CD4-positive, alpha-beta memory T cell (primary cell): ENCODE data around the gene CUX1. TPM values are rescaled to one million over a fixed set of nuclear protein-coding genes. Genes with fewer than 3 reads are reported as not detected.

ENCODE experiments used
- CTCF ChIA-PET: fragments of 350-600 bp; sonication (Branson Sonifier 250); formaldehyde crosslinking; loops from one replicate; lab custom pipeline; 2021; ENCODE audit warnings: inconsistent platforms; ENCODE audit not compliant: partially characterized antibody; lab: Charles Lee
- POLR2A ChIA-PET: fragments of 350-600 bp; sonication (Branson Sonifier 250); formaldehyde crosslinking; loops from one replicate; lab custom pipeline; 2021; ENCODE audit not compliant: partially characterized antibody; lab: Charles Lee
- DNase-seq, 5 donors: peaks; one replicate each; pipeline versions ENCODE4 v3.0.0 to v3.0.0-alpha.2; 2020 to 2022; ENCODE audit warnings: mixed read lengths in 1 of 5
- H3K27ac ChIP-seq: one replicate; pipeline ENCODE4 v1.7.0; 2013; ENCODE audit warnings: low read depth, low read length
- H3K27me3 ChIP-seq: 2 replicates; pipeline ENCODE4 v1.7.0; 2013; ENCODE audit warnings: mild to moderate bottlenecking, low read length, moderate library complexity; ENCODE audit not compliant: insufficient read depth
- H3K36me3 ChIP-seq: 2 replicates; pipeline ENCODE4 v1.7.0; 2013; ENCODE audit warnings: mild to moderate bottlenecking, low read length, moderate library complexity; ENCODE audit not compliant: insufficient read depth
- H3K4me1 ChIP-seq: 2 replicates; pipeline ENCODE4 v1.7.0; 2013; ENCODE audit warnings: mild to moderate bottlenecking, low read length, moderate library complexity; ENCODE audit not compliant: insufficient read depth
- H3K4me3 ChIP-seq, 2 donors: one replicate each; pipeline ENCODE4 v1.7.0; 2013; ENCODE audit warnings: low read length in 2 of 2, mild to moderate bottlenecking in 1 of 2
- H3K9me3 ChIP-seq, 2 donors: one replicate each; pipeline ENCODE4 v1.7.0; 2013; ENCODE audit warnings: low read length in 2 of 2, control low read depth in 1 of 2; ENCODE audit not compliant: control insufficient read depth in 1 of 2
- H3K27ac Mint-ChIP-seq, 7 donors: one replicate each; pipeline ENCODE4 v1.8.0; 2020 to 2021; ENCODE audit warnings: mixed read lengths in 7 of 7, mild to moderate bottlenecking in 6 of 7, inconsistent platforms in 3 of 7, moderate library complexity in 3 of 7
- H3K27me3 Mint-ChIP-seq, 2 donors: one replicate each; pipeline ENCODE4 v1.8.0; 2020 to 2021; ENCODE audit warnings: mixed read lengths in 2 of 2
- H3K36me3 Mint-ChIP-seq, 2 donors: one replicate each; pipeline ENCODE4 v1.8.0; 2020 to 2021; ENCODE audit warnings: mixed read lengths in 2 of 2, inconsistent platforms in 1 of 2, mild to moderate bottlenecking in 1 of 2
- H3K4me1 Mint-ChIP-seq, 4 donors: one replicate each; pipeline ENCODE4 v1.8.0; 2020 to 2021; ENCODE audit warnings: mixed read lengths in 4 of 4, mild to moderate bottlenecking in 1 of 4
- H3K4me3 Mint-ChIP-seq, 8 donors: one replicate each; pipeline ENCODE4 v1.8.0; 2020 to 2021; ENCODE audit warnings: mixed read lengths in 8 of 8, mild to moderate bottlenecking in 7 of 8, moderate library complexity in 6 of 8, inconsistent platforms in 3 of 8
- H3K9me3 Mint-ChIP-seq, 8 donors: one replicate each; pipeline ENCODE4 v1.8.0; 2020 to 2021; ENCODE audit warnings: mixed read lengths in 8 of 8, mild to moderate bottlenecking in 5 of 8, inconsistent platforms in 3 of 8, moderate library complexity in 1 of 8
- intact Hi-C: fragments of 100-400 bp; cut with micrococcal nuclease; formaldehyde crosslinking; loops from one replicate; pipeline ENCODE4 v1.15.1; 2023
- polyA plus RNA-seq, 2 donors: library from polyadenylated mRNA; unstranded; fragments of 300-500 nt; fragmentation: Illumina TruSeq; gene quantifications; one replicate each; pipeline ENCODE4 v1.2.3, GENCODE V29; 2021
- total RNA-seq, 2 experiments: library from RNA; stranded (reverse); gene quantifications; one replicate each; pipeline ENCODE4 v1.2.3, GENCODE V29; 2021

Gene CUX1
- total and polyA plus RNA-seq, 4 experiments from 2014 or later, result 2.1 to 47.6 (median 36.1) TPM

DNA sequence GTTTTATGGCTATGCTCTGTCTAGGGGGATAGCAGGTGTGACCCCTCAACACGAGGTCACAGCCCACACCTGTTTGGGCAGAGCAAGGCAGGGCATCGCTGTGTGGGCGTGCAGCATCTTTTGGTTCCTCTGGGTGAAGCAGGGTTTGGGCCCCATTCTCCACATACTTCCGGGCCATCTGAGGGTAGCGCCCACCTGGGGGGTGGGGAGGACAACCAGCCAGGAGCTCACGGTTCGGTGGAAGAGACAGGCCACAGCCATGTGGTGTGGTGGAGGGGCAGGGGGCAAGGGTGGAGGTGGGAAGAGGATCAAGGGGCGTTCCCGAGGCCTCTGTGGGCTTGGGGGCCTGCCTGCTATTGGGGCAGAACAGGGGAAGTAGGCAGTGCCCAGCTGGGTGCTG lies 471.6 kb downstream of the CUX1 start:
- no peaks in the 10 kb centered on the region for H3K27me3 ChIP-seq
- no peak for DNase-seq
- Mint-ChIP-seq H3K36me3 (no peaks in the 10 kb centered on the region), H3K27me3 (peaks cover 0 to 4% of the 10 kb centered on the region in 2 donors), H3K4me1 (peaks cover 19 to 41% (median 32%) of the 10 kb centered on the region in 4 donors), H3K27ac (peak overlapping the region in 1 of 7 donors; percentile 47), H3K9me3 (no peaks in the 10 kb centered on the region), H3K4me3 (peak overlapping the region in 6 of 8 donors; percentile 8 to 70 (median 54))
- no peaks in the 10 kb centered on the region for H3K9me3 ChIP-seq
- H3K4me1 ChIP-seq, result peaks cover 41% of the 10 kb centered on the region
- no peak overlapping the region for H3K4me3 ChIP-seq
- intact Hi-C loops, result loop anchor here (5.0 to 10.0 kb wide), 2 partner anchors 76 to 173 kb away; partner anchors contain the start of genes ALKBH4 and LRWD1
- ChIA-PET POLR2A (interaction anchor here (0.6 kb wide), 1 partner anchor 109 kb away, joined by 3 read pairs; no protein-coding TSS in a partner anchor), CTCF (interaction anchor here (1.5 kb wide), 1 partner anchor 10 kb away, joined by 6 read pairs; no protein-coding TSS in a partner anchor)
- no peaks in the 10 kb centered on the region for H3K36me3 ChIP-seq
- H3K27ac ChIP-seq, result no peak overlapping the region

DNA sequence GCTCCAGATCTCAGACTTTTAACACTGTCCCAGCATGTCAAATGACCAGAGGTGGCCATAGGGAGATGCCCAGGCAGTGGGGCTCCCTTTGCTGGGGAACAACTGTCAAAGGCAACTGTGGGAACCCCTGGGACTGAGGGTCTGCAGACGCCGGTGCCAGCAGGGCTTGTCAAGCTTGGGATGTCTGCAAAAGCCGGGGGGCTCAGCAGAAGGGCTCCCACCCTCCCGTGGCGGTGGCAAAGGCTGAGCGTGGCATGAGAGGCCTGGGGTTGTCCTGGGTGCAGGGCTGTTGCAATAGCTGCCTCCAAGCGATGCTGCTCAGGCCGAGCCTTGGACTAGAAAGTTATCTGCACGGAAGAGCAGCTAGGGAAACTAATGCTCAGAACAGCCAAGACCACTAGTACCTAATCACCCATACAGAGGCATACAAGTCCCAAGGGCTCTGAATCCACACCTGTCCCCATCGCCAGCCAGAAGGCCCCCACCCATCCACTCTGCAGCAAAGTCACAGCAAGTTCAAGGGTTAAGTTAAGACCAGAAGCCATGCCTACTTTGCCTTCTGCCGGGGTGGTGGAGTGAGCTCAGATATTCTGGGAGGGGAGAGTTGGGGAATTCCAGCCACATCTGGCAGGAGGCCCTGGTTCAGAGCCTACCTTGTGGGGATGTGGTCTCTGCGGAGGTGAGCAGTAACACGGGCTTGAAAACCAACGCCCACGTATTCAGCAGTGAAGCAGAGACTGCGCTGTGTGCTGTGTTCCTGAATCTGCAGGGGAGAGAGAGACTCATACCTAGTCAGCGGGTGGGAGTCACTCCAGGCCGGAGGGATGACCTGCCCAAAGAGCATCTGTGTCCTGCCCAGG lies 473.9 kb downstream of the CUX1 start:
- H3K4me1 ChIP-seq, result peaks cover 24% of the 10 kb centered on the region

DNA sequence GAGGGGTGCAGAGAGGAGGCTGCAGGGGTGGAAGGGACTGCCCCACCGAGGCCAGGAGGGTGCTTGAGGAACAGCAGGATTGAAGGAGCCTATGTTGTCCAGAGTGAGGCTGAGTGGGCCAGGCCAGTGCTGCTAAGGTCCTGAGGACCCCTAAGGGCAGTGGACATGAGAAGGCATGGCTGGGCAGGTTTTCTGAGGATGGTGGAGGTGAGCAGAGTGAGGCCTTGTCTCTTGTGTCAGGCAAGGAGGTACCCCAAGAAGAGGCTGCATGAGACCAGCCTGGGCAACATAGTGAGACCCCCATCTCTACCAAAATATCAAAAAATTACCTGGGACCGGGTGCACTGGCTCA lies 474.5 kb downstream of the CUX1 start:
- Mint-ChIP-seq H3K4me1 (peaks cover 7 to 24% (median 18%) of the 10 kb centered on the region in 4 donors), H3K27ac (peak overlapping the region in 2 of 7 donors; percentile 54 to 74), H3K9me3 (peaks cover 0 to 1% (median 0%) of the 10 kb centered on the region in 8 donors), H3K36me3 (no peaks in the 10 kb centered on the region), H3K27me3 (peaks cover 1 to 4% of the 10 kb centered on the region in 2 donors), H3K4me3 (peak overlapping the region in 3 of 8 donors; percentile 11 to 67 (median 65))
- DNase-seq, result no peak
- no peak overlapping the region for H3K27ac ChIP-seq
- intact Hi-C loops, result no loop called here
- CTCF ChIA-PET, result no interaction called here
- H3K9me3 ChIP-seq, result no peaks in the 10 kb centered on the region
- no peaks in the 10 kb centered on the region for H3K27me3 ChIP-seq
- H3K4me1 ChIP-seq, result peaks cover 24% of the 10 kb centered on the region
- no peak overlapping the region for H3K4me3 ChIP-seq
- H3K36me3 ChIP-seq, result no peaks in the 10 kb centered on the region
- POLR2A ChIA-PET, result no interaction called here

More for the DNA sequence above, 473.9 kb downstream of the CUX1 start:
- intact Hi-C loops, result no loop called here
- no peak overlapping the region for H3K27ac ChIP-seq
- peak overlapping the region in 5 of 7 donors; percentile 0 to 75 (median 54) for H3K27ac Mint-ChIP-seq
- H3K27me3 Mint-ChIP-seq, result peaks cover 0 to 4% of the 10 kb centered on the region in 2 donors
- no peaks in the 10 kb centered on the region for H3K9me3 ChIP-seq
- peaks cover 0 to 1% (median 0%) of the 10 kb centered on the region in 8 donors for H3K9me3 Mint-ChIP-seq
- CTCF ChIA-PET, result no interaction called here
- H3K4me1 Mint-ChIP-seq, result peaks cover 7 to 24% (median 18%) of the 10 kb centered on the region in 4 donors
- no peaks in the 10 kb centered on the region for H3K36me3 ChIP-seq
- no peaks in the 10 kb centered on the region for H3K27me3 ChIP-seq
- H3K4me3 ChIP-seq, result no peak overlapping the region
- H3K4me3 Mint-ChIP-seq, result peak overlapping the region in 5 of 8 donors; percentile 2 to 67 (median 29)
- no peaks in the 10 kb centered on the region for H3K36me3 Mint-ChIP-seq
- peak in 2 of 5 donors; percentile 43 to 71 for DNase-seq
- POLR2A ChIA-PET, result no interaction called here

DNA sequence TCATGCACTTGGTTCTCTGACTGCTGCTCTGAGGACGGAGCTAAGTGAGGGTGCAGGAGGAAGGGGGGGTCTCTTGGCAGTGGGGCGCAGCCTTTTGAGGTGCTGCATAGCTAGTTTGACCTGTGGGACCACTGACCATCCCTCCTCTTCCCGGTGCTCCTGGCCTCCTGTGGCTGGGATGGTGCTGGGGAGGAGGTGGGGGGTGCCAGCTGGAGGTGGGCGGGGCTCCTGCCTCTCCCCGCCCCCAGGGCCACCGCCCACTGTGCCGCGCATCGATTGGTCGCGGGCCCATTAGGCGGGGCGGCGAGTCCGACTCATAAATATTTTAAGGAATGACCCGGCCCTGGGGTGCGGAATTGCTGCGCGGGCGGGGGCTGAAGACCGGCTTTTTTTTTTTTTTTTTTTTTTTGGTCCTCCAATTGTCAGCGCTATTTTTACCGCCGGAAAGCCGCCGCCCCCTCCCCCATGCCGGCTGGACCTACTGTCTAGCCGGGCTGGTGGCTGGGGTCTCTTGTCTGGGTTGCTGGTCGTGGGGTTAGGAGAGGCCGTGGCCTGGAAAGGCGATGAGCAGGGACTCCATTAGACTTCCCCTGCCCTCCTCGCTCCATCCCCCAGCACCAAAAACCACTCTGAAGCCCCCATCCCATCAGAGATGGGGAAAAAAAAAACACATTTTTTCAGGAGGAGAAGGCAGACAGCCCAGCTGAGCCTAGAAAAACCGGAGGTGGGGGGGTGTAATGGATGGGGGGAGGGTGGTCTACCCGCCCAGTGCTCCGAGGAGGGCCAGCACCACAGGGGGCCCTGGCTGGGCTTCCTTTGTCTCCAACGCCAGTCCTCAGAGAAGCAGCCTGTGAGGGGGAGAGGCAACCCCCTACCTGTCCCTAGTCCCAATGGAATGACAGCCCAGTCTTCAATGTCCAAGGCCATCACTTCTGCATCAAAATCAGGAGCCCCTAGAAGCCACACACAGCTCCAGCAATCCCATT lies 475.7 kb downstream of the CUX1 start:
- no peak overlapping the region for H3K27ac Mint-ChIP-seq
- peaks cover 7 to 24% (median 17%) of the 10 kb centered on the region in 4 donors for H3K4me1 Mint-ChIP-seq
- Histone ChIP-seq H3K36me3 (no peaks in the 10 kb centered on the region), H3K4me1 (peaks cover 16% of the 10 kb centered on the region), H3K27me3 (no peaks in the 10 kb centered on the region), H3K27ac (no peak overlapping the region), H3K4me3 (no peak overlapping the region), H3K9me3 (no peaks in the 10 kb centered on the region)
- H3K4me3 Mint-ChIP-seq, result no peak overlapping the region
- ChIA-PET POLR2A (no interaction called here), CTCF (no interaction called here)
- no peak for DNase-seq
- intact Hi-C loops, result no loop called here
- H3K27me3 Mint-ChIP-seq, result peaks cover 1 to 4% of the 10 kb centered on the region in 2 donors
- H3K36me3 Mint-ChIP-seq, result no peaks in the 10 kb centered on the region
- peaks cover 0 to 1% (median 0%) of the 10 kb centered on the region in 8 donors for H3K9me3 Mint-ChIP-seq

DNA sequence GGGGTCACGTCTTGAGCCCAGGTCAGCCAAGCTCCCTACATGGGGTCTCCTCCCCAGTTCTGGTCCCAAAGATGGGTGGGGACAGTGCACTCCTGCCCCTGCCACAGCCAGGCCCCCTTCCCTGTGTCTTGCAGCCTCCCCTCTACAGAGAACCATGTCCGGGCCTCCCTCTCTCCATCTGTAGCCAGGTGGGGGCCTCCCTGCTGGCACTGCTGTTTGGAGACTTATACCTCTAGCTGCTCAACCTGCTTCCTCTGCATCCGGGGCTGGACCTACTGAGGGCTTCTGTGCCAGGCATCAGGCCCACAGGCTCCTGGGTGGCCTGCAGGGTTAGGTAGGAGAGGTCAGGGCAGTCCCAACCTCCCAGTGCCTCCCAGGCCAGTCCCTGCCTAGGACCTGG lies 477.2 kb downstream of the CUX1 start:
- H3K27ac ChIP-seq, result no peak overlapping the region
- H3K4me3 ChIP-seq, result no peak overlapping the region
- Mint-ChIP-seq H3K4me3 (no peak overlapping the region), H3K9me3 (peaks cover 0 to 1% (median 0%) of the 10 kb centered on the region in 8 donors), H3K4me1 (peaks cover 4 to 16% (median 10%) of the 10 kb centered on the region in 4 donors), H3K36me3 (no peaks in the 10 kb centered on the region), H3K27me3 (peaks cover 1 to 4% of the 10 kb centered on the region in 2 donors), H3K27ac (no peak overlapping the region)
- intact Hi-C loops, result no loop called here
- H3K27me3 ChIP-seq, result no peaks in the 10 kb centered on the region
- POLR2A ChIA-PET, result no interaction called here
- no peaks in the 10 kb centered on the region for H3K36me3 ChIP-seq
- peaks cover 11% of the 10 kb centered on the region for H3K4me1 ChIP-seq
- CTCF ChIA-PET, result no interaction called here
- no peak for DNase-seq
- H3K9me3 ChIP-seq, result no peaks in the 10 kb centered on the region

DNA sequence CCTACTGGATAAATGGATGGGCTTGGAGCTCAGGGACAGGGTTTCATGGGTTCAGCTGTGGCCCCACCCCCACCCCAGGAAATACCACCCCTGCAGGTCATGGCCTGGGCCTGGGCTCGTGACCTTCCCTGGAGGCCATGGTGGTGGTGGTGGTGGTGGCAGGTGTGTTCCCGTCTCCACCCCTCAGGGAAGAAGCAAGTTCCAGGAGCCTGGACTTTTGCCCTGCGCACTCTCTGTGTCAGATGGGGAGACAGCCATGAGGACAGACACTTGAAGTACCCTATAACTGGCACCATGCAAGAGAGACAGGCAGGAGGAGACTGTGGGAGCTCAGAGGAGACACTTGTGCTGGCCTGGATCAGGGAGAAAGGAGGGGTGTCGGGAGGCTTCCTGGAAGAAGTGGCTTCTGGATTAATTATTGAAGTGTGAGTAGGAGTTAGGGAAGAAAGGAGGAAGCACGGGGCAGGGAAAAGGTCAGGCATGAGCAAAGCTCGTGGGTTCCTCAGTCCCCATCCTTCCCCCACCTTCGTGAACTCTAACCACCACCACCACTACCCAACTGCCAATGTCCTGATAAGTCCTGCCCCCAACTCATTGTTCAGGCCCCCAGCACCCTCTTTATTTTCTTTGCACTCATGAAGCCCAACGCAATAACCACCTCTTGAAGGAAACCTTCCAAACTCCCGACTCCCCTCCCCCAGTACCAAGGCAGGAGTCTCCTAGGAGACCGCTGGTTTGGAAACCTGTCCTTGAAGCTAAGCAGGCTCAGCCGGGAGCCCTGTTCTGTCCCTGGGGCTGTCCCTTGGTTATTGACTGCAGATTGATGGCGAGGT lies 478.1 kb downstream of the CUX1 start:
- peaks cover 1 to 4% of the 10 kb centered on the region in 2 donors for H3K27me3 Mint-ChIP-seq
- intact Hi-C loops, result no loop called here
- H3K4me3 ChIP-seq, result no peak overlapping the region
- no peak for DNase-seq
- H3K27ac ChIP-seq, result no peak overlapping the region
- H3K4me1 Mint-ChIP-seq, result peaks cover 4 to 14% (median 9%) of the 10 kb centered on the region in 4 donors
- no peaks in the 10 kb centered on the region for H3K9me3 ChIP-seq
- H3K27me3 ChIP-seq, result no peaks in the 10 kb centered on the region
- H3K4me1 ChIP-seq, result peaks cover 11% of the 10 kb centered on the region
- H3K9me3 Mint-ChIP-seq, result peaks cover 0 to 1% (median 0%) of the 10 kb centered on the region in 8 donors
- no peaks in the 10 kb centered on the region for H3K36me3 Mint-ChIP-seq
- POLR2A ChIA-PET, result no interaction called here
- no peak overlapping the region for H3K27ac Mint-ChIP-seq
- CTCF ChIA-PET, result no interaction called here
- no peaks in the 10 kb centered on the region for H3K36me3 ChIP-seq
- H3K4me3 Mint-ChIP-seq, result no peak overlapping the region
